Measurements from ENCODE around the gene OSCAR. TPM values are rescaled to one million over a fixed set of nuclear protein-coding genes. Genes with fewer than 3 reads are reported as not detected.

OSCAR gene
- total and polyA plus RNA-seq, 2 experiments from 2014 or later: 0.61 TPM; not detected in 1

GRCh38 chr19:54128441-54128725 is 27.8 kb upstream of the OSCAR start:
- Histone ChIP-seq H3K4me3 (no peak overlapping the region), H3K9me3 (ENCODE audit: low read depth) (no peaks in the 10 kb centered on the region), H3K4me1 (ENCODE audit: low read depth) (no peaks in the 10 kb centered on the region), H3K27ac (no peak overlapping the region), H3K27me3 (no peaks in the 10 kb centered on the region), H3K36me3 (peaks cover 25% of the 10 kb centered on the region)
- TF ChIP-seq, protein P1, sequence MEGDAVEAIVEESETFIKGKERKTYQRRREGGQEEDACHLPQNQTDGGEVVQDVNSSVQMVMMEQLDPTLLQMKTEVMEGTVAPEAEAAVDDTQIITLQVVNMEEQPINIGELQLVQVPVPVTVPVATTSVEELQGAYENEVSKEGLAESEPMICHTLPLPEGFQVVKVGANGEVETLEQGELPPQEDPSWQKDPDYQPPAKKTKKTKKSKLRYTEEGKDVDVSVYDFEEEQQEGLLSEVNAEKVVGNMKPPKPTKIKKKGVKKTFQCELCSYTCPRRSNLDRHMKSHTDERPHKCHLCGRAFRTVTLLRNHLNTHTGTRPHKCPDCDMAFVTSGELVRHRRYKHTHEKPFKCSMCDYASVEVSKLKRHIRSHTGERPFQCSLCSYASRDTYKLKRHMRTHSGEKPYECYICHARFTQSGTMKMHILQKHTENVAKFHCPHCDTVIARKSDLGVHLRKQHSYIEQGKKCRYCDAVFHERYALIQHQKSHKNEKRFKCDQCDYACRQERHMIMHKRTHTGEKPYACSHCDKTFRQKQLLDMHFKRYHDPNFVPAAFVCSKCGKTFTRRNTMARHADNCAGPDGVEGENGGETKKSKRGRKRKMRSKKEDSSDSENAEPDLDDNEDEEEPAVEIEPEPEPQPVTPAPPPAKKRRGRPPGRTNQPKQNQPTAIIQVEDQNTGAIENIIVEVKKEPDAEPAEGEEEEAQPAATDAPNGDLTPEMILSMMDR (IDR thresholded peaks at IDR 0.05; ENCODE audit: low read depth, low read length): no peak
- no peak for DNase-seq (ENCODE audit: low read depth in 1 of 2, low spot score in 1 of 2)

GRCh38 chr19:54127688-54128440 is 27.3 kb upstream of the OSCAR start:
- H3K36me3 ChIP-seq: peaks cover 26% of the 10 kb centered on the region
- no peak overlapping the region for H3K27ac ChIP-seq
- no peaks in the 10 kb centered on the region for H3K9me3 ChIP-seq (ENCODE audit: low read depth)
- no peaks in the 10 kb centered on the region for H3K4me1 ChIP-seq (ENCODE audit: low read depth)
- no peak overlapping the region for H3K4me3 ChIP-seq
- DNase-seq (ENCODE audit: low read depth in 1 of 2, low spot score in 1 of 2): no peak
- TF ChIP-seq, protein P1 (IDR thresholded peaks at IDR 0.05; ENCODE audit: low read depth, low read length): no peak
- H3K27me3 ChIP-seq: no peaks in the 10 kb centered on the region

DNA sequence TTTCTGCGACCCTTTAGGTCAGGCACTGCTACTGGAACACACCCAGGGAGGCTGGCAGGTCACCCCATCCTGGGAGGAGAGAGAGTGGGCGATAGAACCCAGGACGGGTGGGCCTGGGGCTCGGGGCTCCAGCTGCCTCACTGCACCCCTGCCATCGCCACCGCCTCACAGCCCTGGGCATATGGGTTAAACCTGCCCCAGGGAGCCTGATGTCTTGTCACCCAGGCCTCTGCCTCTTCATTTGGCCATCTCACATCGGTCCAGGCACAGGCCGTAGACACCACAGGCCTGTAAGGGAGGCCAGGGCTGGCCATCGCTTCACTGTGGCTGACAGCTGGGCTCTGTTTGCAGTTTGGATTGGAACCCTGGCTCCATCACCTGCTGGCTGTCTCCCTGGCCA is 25.1 kb upstream of the OSCAR start:
- Histone ChIP-seq H3K36me3 (peaks cover 38% of the 10 kb centered on the region), H3K27ac (no peak overlapping the region), H3K9me3 (ENCODE audit: low read depth) (no peaks in the 10 kb centered on the region), H3K27me3 (no peaks in the 10 kb centered on the region), H3K4me1 (ENCODE audit: low read depth) (no peaks in the 10 kb centered on the region), H3K4me3 (no peak overlapping the region)
- DNase-seq (ENCODE audit: low read depth in 1 of 2, low spot score in 1 of 2): no peak
- TF ChIP-seq, protein P1 (IDR thresholded peaks at IDR 0.05; ENCODE audit: low read depth, low read length): no peak

GRCh38 chr19:54124393-54124792 is 23.8 kb upstream of the OSCAR start:
- DNase-seq (ENCODE audit: low read depth in 1 of 2, low spot score in 1 of 2): no peak
- Histone ChIP-seq H3K27me3 (no peaks in the 10 kb centered on the region), H3K9me3 (ENCODE audit: low read depth) (no peaks in the 10 kb centered on the region), H3K36me3 (peaks cover 38% of the 10 kb centered on the region), H3K4me1 (ENCODE audit: low read depth) (no peaks in the 10 kb centered on the region), H3K4me3 (no peak overlapping the region), H3K27ac (no peak overlapping the region)
- TF ChIP-seq, protein P1 (IDR thresholded peaks at IDR 0.05; ENCODE audit: low read depth, low read length): no peak

- Histone ChIP-seq H3K9me3 (ENCODE audit: low read depth) (no peaks in the 10 kb centered on the region), H3K4me3 (no peak overlapping the region), H3K4me1 (ENCODE audit: low read depth) (no peaks in the 10 kb centered on the region), H3K27ac (no peak overlapping the region), H3K36me3 (peaks cover 38% of the 10 kb centered on the region), H3K27me3 (no peaks in the 10 kb centered on the region)
- no peak for DNase-seq (ENCODE audit: low read depth in 1 of 2, low spot score in 1 of 2)
- TF ChIP-seq, protein P1 (IDR thresholded peaks at IDR 0.05; ENCODE audit: low read depth, low read length): no peak
Measured at GRCh38 chr19:54123682-54124081, 23.1 kb upstream of the OSCAR start.
